Fibroblast of villous mesenchyme (primary cell): ENCODE measurements around the gene ZFYVE28. TPM values are rescaled to one million over a fixed set of nuclear protein-coding genes. Genes with fewer than 3 reads are reported as not detected.
A peak's percentile ranks its signal among the peaks of the same experiment; 100 is the strongest.

ENCODE experiments used
- DNase-seq: peaks from one replicate; pipeline ENCODE4 v3.0.0-alpha.2; 2010; ENCODE audit warnings: low read depth
- H3K4me3 ChIP-seq: 2 replicates; pipeline ENCODE4 v1.5.1; 2011; ENCODE audit warnings: low read depth, mild to moderate bottlenecking, low read length
- total RNA-seq: library from RNA; depleted of rRNA; stranded (reverse); fragments of >200 nt; gene quantifications from 2 replicates; pipeline ENCODE4 v1.2.3, GENCODE V29; 2012
- TF ChIP-seq, protein P1 (sequence below): IDR thresholded peaks from 2 replicates; pipeline ENCODE4 v1.5.1; 2012; ENCODE audit warnings: low read depth, mild to moderate bottlenecking, low read length; ENCODE audit not compliant: insufficient read depth

The ZFYVE28 gene
- total RNA-seq, 1 donor, result 12.1 TPM

DNA sequence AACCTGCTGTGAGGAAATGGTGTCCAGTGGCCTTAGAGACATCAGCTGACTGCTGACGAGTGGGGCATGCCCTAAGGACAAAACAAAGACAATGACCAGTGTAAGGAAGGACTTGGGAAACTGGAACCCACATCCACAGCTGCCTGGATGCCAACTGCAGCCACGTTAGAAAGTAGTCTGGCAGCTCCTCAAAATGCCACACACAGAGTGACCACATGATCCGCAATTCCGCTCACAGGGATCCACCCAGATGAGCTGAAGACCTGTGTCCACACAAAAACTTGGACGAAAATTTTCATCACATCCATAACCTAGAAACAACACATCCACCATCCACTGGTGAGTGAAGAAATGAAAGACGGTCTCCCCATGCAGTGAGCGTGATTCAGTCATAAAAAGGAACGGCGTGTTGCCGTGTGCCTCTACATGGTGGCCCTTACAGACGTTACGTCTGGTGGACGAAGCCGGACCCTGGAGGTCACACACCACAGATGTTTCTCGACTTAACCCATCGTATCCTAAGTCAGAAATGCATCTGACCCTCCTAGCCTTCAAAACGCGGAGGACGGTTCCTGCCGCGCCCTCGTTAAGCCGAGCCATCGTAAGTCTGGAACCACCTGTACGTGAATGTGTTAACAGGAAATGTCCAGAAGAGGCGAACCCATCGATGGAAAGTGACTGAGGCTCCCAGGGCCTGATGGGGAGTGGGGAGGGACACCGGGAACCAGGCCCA lies 115.9 kb downstream of the ZFYVE28 start:
- no peak overlapping the region for H3K4me3 ChIP-seq
- no peak for DNase-seq
- TF ChIP-seq, protein P1, sequence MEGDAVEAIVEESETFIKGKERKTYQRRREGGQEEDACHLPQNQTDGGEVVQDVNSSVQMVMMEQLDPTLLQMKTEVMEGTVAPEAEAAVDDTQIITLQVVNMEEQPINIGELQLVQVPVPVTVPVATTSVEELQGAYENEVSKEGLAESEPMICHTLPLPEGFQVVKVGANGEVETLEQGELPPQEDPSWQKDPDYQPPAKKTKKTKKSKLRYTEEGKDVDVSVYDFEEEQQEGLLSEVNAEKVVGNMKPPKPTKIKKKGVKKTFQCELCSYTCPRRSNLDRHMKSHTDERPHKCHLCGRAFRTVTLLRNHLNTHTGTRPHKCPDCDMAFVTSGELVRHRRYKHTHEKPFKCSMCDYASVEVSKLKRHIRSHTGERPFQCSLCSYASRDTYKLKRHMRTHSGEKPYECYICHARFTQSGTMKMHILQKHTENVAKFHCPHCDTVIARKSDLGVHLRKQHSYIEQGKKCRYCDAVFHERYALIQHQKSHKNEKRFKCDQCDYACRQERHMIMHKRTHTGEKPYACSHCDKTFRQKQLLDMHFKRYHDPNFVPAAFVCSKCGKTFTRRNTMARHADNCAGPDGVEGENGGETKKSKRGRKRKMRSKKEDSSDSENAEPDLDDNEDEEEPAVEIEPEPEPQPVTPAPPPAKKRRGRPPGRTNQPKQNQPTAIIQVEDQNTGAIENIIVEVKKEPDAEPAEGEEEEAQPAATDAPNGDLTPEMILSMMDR, result no peak

DNA sequence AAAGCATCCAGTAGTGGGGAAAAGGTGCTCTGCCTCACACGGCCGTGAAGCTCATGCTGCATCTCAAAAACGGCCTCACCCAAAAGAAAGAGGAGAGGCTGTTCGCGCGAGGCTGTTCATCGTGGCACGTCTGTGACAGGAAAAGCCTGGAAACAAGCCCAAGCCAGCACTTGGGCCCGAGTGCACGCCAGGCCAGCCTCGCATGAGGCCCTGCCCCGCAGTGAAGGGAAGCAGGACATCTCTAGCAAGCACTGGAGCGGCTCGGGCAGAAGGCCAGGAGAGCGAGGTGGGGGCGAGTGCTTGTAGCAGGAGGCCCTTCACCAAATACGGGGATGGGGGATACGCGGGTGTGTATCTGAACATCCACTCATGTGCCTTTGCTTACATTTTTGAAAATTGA lies 116.6 kb downstream of the ZFYVE28 start:
- no peak overlapping the region for H3K4me3 ChIP-seq
- TF ChIP-seq, protein P1, result no peak
- no peak for DNase-seq

DNA sequence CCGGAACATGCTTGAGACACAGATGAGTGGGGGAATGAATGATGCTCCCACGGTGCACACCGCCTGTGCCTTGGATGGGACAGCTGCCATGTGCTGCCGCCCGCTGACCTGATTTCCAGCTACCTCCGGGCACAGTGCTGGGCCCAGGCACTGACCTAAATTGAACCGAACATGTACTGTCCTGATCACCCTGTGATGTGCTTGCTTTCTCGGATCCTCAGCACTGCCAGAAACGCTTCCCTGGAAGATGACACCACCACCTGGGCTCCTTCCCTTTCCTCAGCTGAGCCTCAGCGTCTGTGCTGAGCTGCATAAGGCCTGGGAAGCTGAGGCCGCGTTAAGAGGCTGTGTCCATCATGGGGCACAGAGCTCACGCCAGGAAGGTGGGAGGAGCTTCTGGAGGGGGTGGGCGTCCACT lies 117.2 kb downstream of the ZFYVE28 start:
- DNase-seq, result no peak
- TF ChIP-seq, protein P1, result no peak
- H3K4me3 ChIP-seq, result no peak overlapping the region

DNA sequence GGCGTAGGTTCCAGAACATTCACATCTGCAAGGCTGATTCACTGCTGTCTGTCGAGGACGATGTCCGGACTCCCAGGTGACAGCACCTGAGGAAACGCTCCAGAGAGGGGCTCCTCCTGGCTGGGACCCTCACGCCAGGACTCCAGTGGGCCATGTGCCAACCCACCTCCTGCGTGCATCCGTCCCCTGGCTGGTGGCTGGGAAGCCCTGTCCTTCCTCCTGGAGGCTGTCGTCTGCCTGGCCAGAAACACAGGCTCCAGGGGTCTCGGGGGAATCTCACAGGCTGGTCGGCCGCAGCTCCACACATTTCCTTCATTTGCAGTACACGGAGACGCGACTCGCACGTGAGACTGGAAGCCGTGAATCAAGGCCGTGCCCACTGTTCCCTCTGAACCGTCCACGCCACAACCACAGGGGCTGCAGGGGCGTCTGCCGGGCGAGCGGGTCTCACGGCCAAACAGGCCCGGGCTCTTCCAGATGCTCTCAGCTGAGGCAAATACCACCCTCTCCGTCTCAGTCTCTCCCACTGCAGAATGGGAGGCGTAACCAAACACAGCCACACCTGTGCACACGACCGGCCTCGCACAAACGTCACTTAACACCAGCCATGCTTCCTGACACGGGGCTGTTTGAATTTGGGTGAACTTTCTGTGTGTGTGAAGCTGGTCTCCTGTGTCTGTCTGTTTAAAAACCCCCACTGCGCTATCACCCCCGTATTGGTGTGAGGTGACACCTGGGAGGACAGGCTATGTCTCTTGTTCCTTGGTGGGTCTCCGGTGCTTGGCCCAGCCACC lies 117.8 kb downstream of the ZFYVE28 start:
- DNase-seq, result no peak
- H3K4me3 ChIP-seq, result no peak overlapping the region
- TF ChIP-seq, protein P1, result no peak

DNA sequence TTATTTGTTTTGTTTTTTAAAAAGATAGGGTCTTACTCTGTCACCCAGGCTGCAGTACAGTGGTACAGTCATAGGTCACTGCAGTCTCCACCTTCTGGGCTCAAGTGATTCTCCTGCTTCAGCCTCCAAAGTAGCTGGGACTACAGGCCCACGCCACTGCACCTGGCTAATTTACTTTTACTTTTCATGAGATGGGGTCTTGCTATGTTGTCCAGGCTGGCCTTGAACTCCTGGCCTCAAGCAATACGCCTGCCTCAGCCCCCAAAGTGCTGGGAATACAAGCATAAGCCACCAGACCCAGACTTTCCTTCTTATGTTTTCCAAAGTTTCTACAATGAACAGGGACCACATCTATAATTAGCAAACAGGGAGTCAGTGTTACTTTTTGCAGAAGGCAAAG lies 118.7 kb downstream of the ZFYVE28 start:
- DNase-seq, result no peak
- H3K4me3 ChIP-seq, result no peak overlapping the region
- TF ChIP-seq, protein P1, result no peak

DNA sequence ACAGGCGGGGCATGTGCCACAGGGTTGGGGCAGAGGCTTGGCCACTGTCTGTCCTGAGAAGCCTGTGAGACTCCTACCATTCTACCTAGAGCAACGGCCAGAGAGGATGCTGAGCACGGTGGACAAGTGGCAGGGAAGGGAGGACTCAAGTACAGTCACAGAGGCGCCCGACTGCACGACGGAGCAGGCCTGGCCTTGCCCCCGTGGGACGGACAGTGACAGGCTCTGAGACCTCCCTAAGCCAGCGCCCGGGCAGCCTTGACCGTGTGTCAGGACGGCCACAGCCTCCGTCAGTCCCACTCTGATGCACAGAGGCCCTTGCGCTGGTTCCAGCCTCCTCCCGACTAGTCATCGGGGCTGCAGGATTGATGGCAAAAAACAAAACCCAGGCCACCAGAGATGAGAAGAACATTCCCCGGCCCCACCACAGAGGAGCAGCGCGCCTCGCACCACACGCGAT lies 119.9 kb downstream of the ZFYVE28 start:
- H3K4me3 ChIP-seq, result no peak overlapping the region
- DNase-seq, result peak; percentile 30
- TF ChIP-seq, protein P1, result no peak
